Chondrocyte (in vitro differentiated cells): ENCODE measurements around the gene AGK. TPM values are rescaled to one million over a fixed set of nuclear protein-coding genes. Genes with fewer than 3 reads are reported as not detected.

Source experiments
- DNase-seq: peaks from one replicate; pipeline ENCODE4 v3.0.0; 2021; ENCODE audit warnings: mixed read lengths, low spot score
- H3K27ac Mint-ChIP-seq: one replicate; pipeline ENCODE4 v1.8.0; 2021; ENCODE audit warnings: mild to moderate bottlenecking, moderate library complexity, mixed read lengths; ENCODE audit not compliant: unreplicated experiment
- H3K27me3 Mint-ChIP-seq: 2 replicates; pipeline ENCODE4 v1.8.0; 2021; ENCODE audit warnings: low read depth, mixed read lengths
- H3K36me3 Mint-ChIP-seq: 2 replicates; pipeline ENCODE4 v1.8.0; 2021; ENCODE audit warnings: low read depth, mixed read lengths
- H3K4me1 Mint-ChIP-seq: 2 replicates; pipeline ENCODE4 v1.8.0; 2021; ENCODE audit warnings: low read depth, mild to moderate bottlenecking, mixed read lengths
- H3K4me3 Mint-ChIP-seq: one replicate; pipeline ENCODE4 v1.8.0; 2021; ENCODE audit warnings: mild to moderate bottlenecking, moderate library complexity, mixed read lengths; ENCODE audit not compliant: unreplicated experiment
- H3K9me3 Mint-ChIP-seq: 2 replicates; pipeline ENCODE4 v1.8.0; 2021; ENCODE audit warnings: low read depth, mixed read lengths
- CTCF ChIP-seq: fragments of 200-600 bp; sonication (generic); IDR thresholded peaks from 2 replicates; pipeline ENCODE4 v1.5.0; 2021; ENCODE audit warnings: antibody characterized with exemption, mild to moderate bottlenecking, moderate library complexity
- total RNA-seq: library from RNA; stranded (reverse); gene quantifications from 3 replicates; pipeline ENCODE4 v1.2.1, GENCODE V29; 2021

Gene AGK
- total RNA-seq, 1 donor from 2014 or later, result 22.1 TPM

- Mint-ChIP-seq H3K9me3 (peaks cover 13% of the 10 kb centered on the region), H3K36me3 (peaks cover 3% of the 10 kb centered on the region), H3K4me1 (no peaks in the 10 kb centered on the region), H3K27me3 (peaks cover 35% of the 10 kb centered on the region), H3K27ac (no peak overlapping the region), H3K4me3 (no peak overlapping the region)
- TF ChIP-seq CTCF, result no peak
- no peak for DNase-seq
Observed at GRCh38 chr7:141513720-141514119, 37.5 kb upstream of the AGK start.

- DNase-seq, result no peak
- H3K27me3 Mint-ChIP-seq, result peaks cover 29% of the 10 kb centered on the region
- no peak overlapping the region for H3K4me3 Mint-ChIP-seq
Observed at GRCh38 chr7:141515941-141516340, 35.3 kb upstream of the AGK start.

GRCh38 chr7:141519623-141520022, 31.6 kb upstream of the AGK start:
- Mint-ChIP-seq H3K36me3 (no peaks in the 10 kb centered on the region), H3K9me3 (no peaks in the 10 kb centered on the region), H3K4me3 (no peak overlapping the region), H3K27ac (no peak overlapping the region), H3K27me3 (peaks cover 19% of the 10 kb centered on the region), H3K4me1 (no peaks in the 10 kb centered on the region)
- DNase-seq, result no peak
- TF ChIP-seq CTCF, result no peak

More at GRCh38 chr7:141515941-141516340, 35.3 kb upstream of the AGK start:
- no peak for TF ChIP-seq CTCF
- Mint-ChIP-seq H3K9me3 (peaks cover 13% of the 10 kb centered on the region), H3K36me3 (peaks cover 3% of the 10 kb centered on the region), H3K4me1 (no peaks in the 10 kb centered on the region), H3K27ac (no peak overlapping the region)

- Mint-ChIP-seq H3K36me3 (no peaks in the 10 kb centered on the region), H3K4me1 (no peaks in the 10 kb centered on the region), H3K27me3 (peaks cover 19% of the 10 kb centered on the region), H3K9me3 (no peaks in the 10 kb centered on the region), H3K4me3 (no peak overlapping the region), H3K27ac (no peak overlapping the region)
- no peak for DNase-seq
- TF ChIP-seq CTCF, result no peak
Observed at GRCh38 chr7:141522657-141523342, 28.4 kb upstream of the AGK start.

GRCh38 chr7:141525973-141526514, 25.2 kb upstream of the AGK start:
- DNase-seq, result no peak
- no peaks in the 10 kb centered on the region for H3K9me3 Mint-ChIP-seq
- peaks cover 27% of the 10 kb centered on the region for H3K27me3 Mint-ChIP-seq
- H3K27ac Mint-ChIP-seq, result no peak overlapping the region
- H3K4me3 Mint-ChIP-seq, result no peak overlapping the region
- no peaks in the 10 kb centered on the region for H3K4me1 Mint-ChIP-seq
- no peak for TF ChIP-seq CTCF
- H3K36me3 Mint-ChIP-seq, result no peaks in the 10 kb centered on the region
